ENCODE measurements around the gene UBXN6. TPM values are rescaled to one million over a fixed set of nuclear protein-coding genes. Genes with fewer than 3 reads are reported as not detected.

Gene UBXN6
- total RNA-seq, 2 donors from 2014 or later = 31.2 to 36.9 TPM

DNA sequence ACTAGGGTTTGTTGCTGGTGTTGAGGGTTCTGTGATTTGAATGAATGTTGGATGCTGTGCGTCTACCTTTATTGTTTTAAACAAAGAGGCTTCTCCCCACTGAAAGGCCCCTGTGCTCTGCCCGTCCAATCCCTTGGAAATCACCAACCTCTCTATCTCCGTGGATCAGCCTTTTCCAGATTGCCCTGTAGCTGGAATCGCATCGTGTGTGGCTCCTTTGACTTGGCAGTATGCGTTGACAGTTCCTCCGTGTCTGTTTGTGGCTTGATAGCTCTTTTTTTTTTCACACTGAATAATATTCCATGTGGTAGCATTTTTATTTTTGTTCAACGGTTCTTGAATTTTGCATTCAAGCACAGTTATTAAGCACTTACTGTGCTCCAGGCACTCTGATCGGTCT, 23.2 kb downstream of the UBXN6 start:
- no peak overlapping the region for H3K27ac ChIP-seq (ENCODE audit: low read depth, low read length)
- peaks cover 82% of the 10 kb centered on the region for H3K36me3 Mint-ChIP-seq (ENCODE audit: low read depth)
- peaks cover 5% of the 10 kb centered on the region for H3K9me3 ChIP-seq (ENCODE audit: control insufficient read depth, low read length)
- H3K4me1 ChIP-seq (ENCODE audit: control insufficient read depth, insufficient read depth, low read length) = no peaks in the 10 kb centered on the region
- DNase-seq = no peak
- H3K27me3 ChIP-seq (ENCODE audit: control insufficient read depth, insufficient read depth, low read length, poor library complexity, severe bottlenecking) = no peaks in the 10 kb centered on the region
- no peaks in the 10 kb centered on the region for H3K9me3 Mint-ChIP-seq
- H3K36me3 ChIP-seq (ENCODE audit: control insufficient read depth, insufficient read depth, low read length) = peaks cover 81% of the 10 kb centered on the region
- H3K4me1 Mint-ChIP-seq = no peaks in the 10 kb centered on the region
- no peak overlapping the region for H3K4me3 Mint-ChIP-seq
- H3K27me3 Mint-ChIP-seq (ENCODE audit: insufficient read depth) = no peaks in the 10 kb centered on the region
- no peak overlapping the region for H3K9ac ChIP-seq (ENCODE audit: extremely low read depth, low read length, poor library complexity, severe bottlenecking)
- no peak overlapping the region for H3K4me3 ChIP-seq (ENCODE audit: low read length)
- H3K27ac Mint-ChIP-seq = no peak overlapping the region
- TF ChIP-seq, protein P1, sequence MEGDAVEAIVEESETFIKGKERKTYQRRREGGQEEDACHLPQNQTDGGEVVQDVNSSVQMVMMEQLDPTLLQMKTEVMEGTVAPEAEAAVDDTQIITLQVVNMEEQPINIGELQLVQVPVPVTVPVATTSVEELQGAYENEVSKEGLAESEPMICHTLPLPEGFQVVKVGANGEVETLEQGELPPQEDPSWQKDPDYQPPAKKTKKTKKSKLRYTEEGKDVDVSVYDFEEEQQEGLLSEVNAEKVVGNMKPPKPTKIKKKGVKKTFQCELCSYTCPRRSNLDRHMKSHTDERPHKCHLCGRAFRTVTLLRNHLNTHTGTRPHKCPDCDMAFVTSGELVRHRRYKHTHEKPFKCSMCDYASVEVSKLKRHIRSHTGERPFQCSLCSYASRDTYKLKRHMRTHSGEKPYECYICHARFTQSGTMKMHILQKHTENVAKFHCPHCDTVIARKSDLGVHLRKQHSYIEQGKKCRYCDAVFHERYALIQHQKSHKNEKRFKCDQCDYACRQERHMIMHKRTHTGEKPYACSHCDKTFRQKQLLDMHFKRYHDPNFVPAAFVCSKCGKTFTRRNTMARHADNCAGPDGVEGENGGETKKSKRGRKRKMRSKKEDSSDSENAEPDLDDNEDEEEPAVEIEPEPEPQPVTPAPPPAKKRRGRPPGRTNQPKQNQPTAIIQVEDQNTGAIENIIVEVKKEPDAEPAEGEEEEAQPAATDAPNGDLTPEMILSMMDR (conservative IDR thresholded peaks at IDR 0.05) = no peak
- 95 to 97% methylated on average over 7 to 9 of the region's 9 CpGs for WGBS, 2 experiments (ENCODE audit: insufficient coverage in 1 of 2, insufficient read length in 1 of 2)

DNA sequence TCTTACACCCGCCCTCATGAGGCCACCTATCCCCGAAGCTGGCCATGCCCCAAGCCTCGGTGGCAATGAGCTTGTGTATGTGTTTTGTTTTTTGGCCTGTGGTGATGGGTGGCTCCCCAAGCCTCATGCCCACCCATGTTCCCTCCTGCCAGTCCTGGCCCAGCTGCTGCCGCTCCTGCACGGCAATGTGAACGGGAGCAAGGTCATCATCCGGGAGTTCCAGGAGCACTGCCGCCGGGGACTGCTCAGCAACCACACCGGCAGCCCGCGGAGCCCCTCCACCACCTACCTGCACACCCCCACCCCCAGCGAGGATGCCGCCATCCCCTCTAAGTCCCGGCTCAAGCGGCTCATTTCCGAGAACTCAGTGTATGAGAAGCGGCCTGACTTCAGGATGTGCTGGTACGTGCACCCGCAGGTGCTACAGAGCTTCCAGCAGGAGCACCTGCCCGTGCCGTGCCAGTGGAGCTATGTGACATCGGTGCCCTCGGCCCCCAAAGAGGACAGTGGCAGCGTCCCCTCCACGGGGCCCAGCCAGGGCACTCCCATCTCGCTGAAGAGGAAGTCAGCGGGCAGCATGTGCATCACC, 24.6 kb downstream of the UBXN6 start:
- H3K4me1 Mint-ChIP-seq = no peaks in the 10 kb centered on the region
- peaks cover 80% of the 10 kb centered on the region for H3K36me3 ChIP-seq (ENCODE audit: control insufficient read depth, insufficient read depth, low read length)
- H3K27ac ChIP-seq (ENCODE audit: low read depth, low read length) = no peak overlapping the region
- peaks cover 85% of the 10 kb centered on the region for H3K36me3 Mint-ChIP-seq (ENCODE audit: low read depth)
- H3K27me3 ChIP-seq (ENCODE audit: control insufficient read depth, insufficient read depth, low read length, poor library complexity, severe bottlenecking) = no peaks in the 10 kb centered on the region
- H3K27me3 Mint-ChIP-seq (ENCODE audit: insufficient read depth) = no peaks in the 10 kb centered on the region
- no peak for DNase-seq
- no peaks in the 10 kb centered on the region for H3K4me1 ChIP-seq (ENCODE audit: control insufficient read depth, insufficient read depth, low read length)
- peaks cover 5% of the 10 kb centered on the region for H3K9me3 ChIP-seq (ENCODE audit: control insufficient read depth, low read length)
- WGBS, 2 experiments (ENCODE audit: insufficient coverage in 1 of 2, insufficient read length in 1 of 2) = 95 to 97% methylated on average over 18 to 28 of the region's 28 CpGs
- no peak overlapping the region for H3K9ac ChIP-seq (ENCODE audit: extremely low read depth, low read length, poor library complexity, severe bottlenecking)
- no peak overlapping the region for H3K27ac Mint-ChIP-seq
- TF ChIP-seq, protein P1 (conservative IDR thresholded peaks at IDR 0.05) = no peak
- H3K4me3 Mint-ChIP-seq = no peak overlapping the region
- no peak overlapping the region for H3K4me3 ChIP-seq (ENCODE audit: low read length)
- H3K9me3 Mint-ChIP-seq = no peaks in the 10 kb centered on the region

DNA sequence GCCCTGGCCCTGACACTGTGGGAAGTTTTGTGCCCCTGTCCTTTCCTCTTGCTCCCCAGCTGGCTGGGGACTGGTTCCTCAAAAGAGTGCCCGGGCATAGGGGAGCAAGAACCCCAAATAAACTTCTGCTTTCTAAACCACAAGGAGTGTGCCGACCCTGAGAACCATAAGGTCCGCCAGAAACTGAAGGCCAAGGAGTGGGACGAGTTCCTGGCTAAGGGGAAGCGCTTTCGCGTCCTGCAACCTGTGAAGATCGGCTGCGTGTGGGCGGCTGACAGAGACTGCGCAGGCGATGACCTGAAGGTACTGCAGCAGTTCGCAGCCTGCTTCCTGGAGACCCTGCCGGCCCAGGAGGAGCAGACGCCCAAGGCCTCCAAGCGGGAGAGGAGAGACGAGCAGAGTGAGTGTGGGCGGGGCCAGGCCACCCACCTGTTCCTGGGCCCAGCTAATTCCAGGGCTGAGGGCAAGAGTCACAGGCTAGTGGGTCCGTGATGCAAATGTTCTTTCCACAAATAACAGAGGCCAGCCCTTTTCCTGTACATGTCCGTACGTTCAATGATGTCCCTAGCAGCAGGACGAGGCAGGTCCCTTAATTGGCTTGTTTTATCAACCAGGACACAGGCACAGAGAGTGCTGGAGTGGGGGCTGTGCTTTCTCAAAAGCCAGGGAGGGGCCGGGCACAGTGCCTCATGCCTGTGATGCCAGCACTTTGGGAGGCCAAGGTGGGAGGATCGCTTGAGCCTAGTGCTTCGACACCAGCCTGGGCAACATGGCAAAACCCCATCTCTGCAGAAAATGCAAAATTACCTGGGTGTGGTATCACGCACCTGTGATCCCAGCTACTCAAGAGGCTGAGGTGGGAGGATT, 25.6 kb downstream of the UBXN6 start:
- Histone ChIP-seq H3K27me3 (ENCODE audit: control insufficient read depth, insufficient read depth, low read length, poor library complexity, severe bottlenecking) (no peaks in the 10 kb centered on the region), H3K4me1 (ENCODE audit: control insufficient read depth, insufficient read depth, low read length) (no peaks in the 10 kb centered on the region), H3K27ac (ENCODE audit: low read depth, low read length) (no peak overlapping the region), H3K4me3 (ENCODE audit: low read length) (no peak overlapping the region), H3K36me3 (ENCODE audit: control insufficient read depth, insufficient read depth, low read length) (peaks cover 74% of the 10 kb centered on the region), H3K9me3 (ENCODE audit: control insufficient read depth, low read length) (peaks cover 5% of the 10 kb centered on the region), H3K9ac (ENCODE audit: extremely low read depth, low read length, poor library complexity, severe bottlenecking) (no peak overlapping the region)
- H3K4me1 Mint-ChIP-seq = no peaks in the 10 kb centered on the region
- DNase-seq = peak; percentile 43
- no peak overlapping the region for H3K27ac Mint-ChIP-seq
- H3K4me3 Mint-ChIP-seq = no peak overlapping the region
- peaks cover 78% of the 10 kb centered on the region for H3K36me3 Mint-ChIP-seq (ENCODE audit: low read depth)
- TF ChIP-seq, protein P1 (conservative IDR thresholded peaks at IDR 0.05) = no peak
- no peaks in the 10 kb centered on the region for H3K9me3 Mint-ChIP-seq
- 94 to 98% methylated on average over 20 to 26 of the region's 26 CpGs for WGBS, 2 experiments (ENCODE audit: insufficient coverage in 1 of 2, insufficient read length in 1 of 2)
- no peaks in the 10 kb centered on the region for H3K27me3 Mint-ChIP-seq (ENCODE audit: insufficient read depth)
